ENCODE results near the gene GPR15LG.

- TF ChIP-seq CTCF (conservative IDR thresholded peaks at IDR 0.05; ENCODE audit: low read depth, low read length) (no peak), EZH2 (IDR thresholded peaks at IDR 0.05; ENCODE audit: low read length, unreplicated experiment) (no peak)
These were observed 9.2 kb upstream of the GPR15LG start for GRCh38 chr10:84164442-84164841.
